MM.1S (cell line): Measurements from ENCODE around the gene IRX1.

Experiments used
- DNase-seq: peaks from one replicate; pipeline ENCODE4 v3.0.0-alpha.2; 2015
- H2AFZ ChIP-seq: fragments of 300-600 bp; sonication (generic); 2 replicates; pipeline ENCODE4 v1.6.0; 2016; ENCODE audit warnings: antibody characterized with exemption, low read length
- H3F3A ChIP-seq: fragments of 300-600 bp; sonication (generic); 2 replicates; pipeline ENCODE4 v1.6.1; 2016; ENCODE audit warnings: mild to moderate bottlenecking, antibody characterized with exemption, low read length, moderate library complexity, mixed read lengths; ENCODE audit not compliant: insufficient read depth
- H3K27ac ChIP-seq: fragments of 300-600 bp; sonication (generic); 2 replicates; pipeline ENCODE4 v1.5.1; 2016; ENCODE audit warnings: mild to moderate bottlenecking, low read length
- H3K27me3 ChIP-seq: fragments of 300-600 bp; sonication (generic); replicated peaks from 2 replicates; pipeline ENCODE4 v1.6.0; 2016; ENCODE audit warnings: low read length; ENCODE audit not compliant: insufficient read depth
- H3K36me3 ChIP-seq: fragments of 300-600 bp; sonication (generic); replicated peaks from 2 replicates; pipeline ENCODE4 v1.6.1; 2016; ENCODE audit warnings: mild to moderate bottlenecking, low read length, mixed read lengths; ENCODE audit not compliant: insufficient read depth
- H3K4me1 ChIP-seq: fragments of 300-600 bp; sonication (generic); 2 replicates; pipeline ENCODE4 v1.6.1; 2016; ENCODE audit warnings: low read length, mixed read lengths
- H3K4me2 ChIP-seq: fragments of 300-600 bp; sonication (generic); 2 replicates; pipeline ENCODE4 v1.6.0; 2016; ENCODE audit warnings: low read depth, low read length
- H3K4me3 ChIP-seq: fragments of 300-600 bp; sonication (generic); 2 replicates; pipeline ENCODE4 v1.5.1; 2016; ENCODE audit warnings: low read length, mixed read lengths
- H3K79me2 ChIP-seq: fragments of 300-600 bp; sonication (generic); 2 replicates; pipeline ENCODE4 v1.6.1; 2016; ENCODE audit warnings: mixed run types, low read length, mixed read lengths
- H3K9ac ChIP-seq: fragments of 300-600 bp; sonication (generic); 2 replicates; pipeline ENCODE4 v1.6.1; 2016; ENCODE audit warnings: low read length, mixed read lengths
- H3K9me2 ChIP-seq: fragments of 300-600 bp; sonication (generic); replicated peaks from 2 replicates; pipeline ENCODE4 v1.6.1; 2016; ENCODE audit warnings: mild to moderate bottlenecking, low read length, mixed read lengths; ENCODE audit not compliant: insufficient read depth
- H3K9me3 ChIP-seq: fragments of 300-600 bp; sonication (generic); replicated peaks from 2 replicates; pipeline ENCODE4 v1.6.1; 2016; ENCODE audit warnings: mild to moderate bottlenecking, low read length, mixed read lengths; ENCODE audit not compliant: insufficient read depth
- H4K20me1 ChIP-seq: fragments of 300-600 bp; sonication (generic); 2 replicates; pipeline ENCODE4 v1.6.1; 2016; ENCODE audit warnings: mild to moderate bottlenecking, low read length, moderate library complexity, mixed read lengths; ENCODE audit not compliant: insufficient read depth
- CTCF ChIP-seq: fragments of 300-600 bp; sonication (generic); IDR thresholded peaks from 2 replicates; pipeline ENCODE4 v1.5.1; 2016; ENCODE audit warnings: antibody characterized with exemption, low read length, mixed read lengths
- EZH2 ChIP-seq: fragments of 300-600 bp; sonication (generic); optimal IDR thresholded peaks from 2 replicates; pipeline ENCODE3; 2017; ENCODE audit warnings: low read depth, mild to moderate bottlenecking, antibody characterized with exemption, low read length, mixed read lengths
- EZH2phosphoT487 ChIP-seq: fragments of 300-600 bp; sonication (generic); IDR thresholded peaks from 2 replicates; pipeline ENCODE4 v1.6.1; 2018; ENCODE audit warnings: antibody characterized with exemption, low read length

The IRX1 gene

GRCh38 chr5:3564827-3565518 lies 30.7 kb upstream of the IRX1 start:
- Histone ChIP-seq H3F3A (no peaks in the 10 kb centered on the region), H3K79me2 (no peaks in the 10 kb centered on the region), H3K9ac (no peak overlapping the region), H3K9me3 (no peaks in the 10 kb centered on the region), H3K4me2 (no peak overlapping the region), H3K36me3 (no peaks in the 10 kb centered on the region), H3K4me1 (no peaks in the 10 kb centered on the region), H3K27me3 (no peaks in the 10 kb centered on the region), H2AFZ (no peak overlapping the region), H4K20me1 (no peaks in the 10 kb centered on the region), H3K27ac (no peak overlapping the region), H3K9me2 (no peaks in the 10 kb centered on the region), H3K4me3 (no peak overlapping the region)
- DNase-seq, result no peak
- no peak for TF ChIP-seq CTCF
- TF ChIP-seq EZH2, result no peak
- TF ChIP-seq EZH2phosphoT487, result no peak

- H3K36me3 ChIP-seq, result no peaks in the 10 kb centered on the region
- DNase-seq, result no peak
- TF ChIP-seq EZH2phosphoT487, result no peak
- TF ChIP-seq CTCF, result no peak
- no peak for TF ChIP-seq EZH2
- no peak overlapping the region for H3K4me2 ChIP-seq
- no peaks in the 10 kb centered on the region for H3K79me2 ChIP-seq
- H3K27ac ChIP-seq, result no peak overlapping the region
- H3K27me3 ChIP-seq, result no peaks in the 10 kb centered on the region
- no peak overlapping the region for H3K9ac ChIP-seq
- no peaks in the 10 kb centered on the region for H3K9me3 ChIP-seq
- H3K4me1 ChIP-seq, result no peaks in the 10 kb centered on the region
- H4K20me1 ChIP-seq, result no peaks in the 10 kb centered on the region
- no peak overlapping the region for H3K4me3 ChIP-seq
- H2AFZ ChIP-seq, result no peak overlapping the region
- H3K9me2 ChIP-seq, result no peaks in the 10 kb centered on the region
- H3F3A ChIP-seq, result no peaks in the 10 kb centered on the region
Observed at GRCh38 chr5:3584724-3585531, 10.7 kb upstream of the IRX1 start.

- Histone ChIP-seq H3K4me2 (no peak overlapping the region), H2AFZ (no peak overlapping the region), H3K9ac (no peak overlapping the region), H3F3A (no peaks in the 10 kb centered on the region), H3K4me1 (no peaks in the 10 kb centered on the region), H3K36me3 (no peaks in the 10 kb centered on the region), H3K27ac (no peak overlapping the region), H3K27me3 (no peaks in the 10 kb centered on the region), H3K9me2 (no peaks in the 10 kb centered on the region), H4K20me1 (no peaks in the 10 kb centered on the region), H3K4me3 (no peak overlapping the region), H3K79me2 (no peaks in the 10 kb centered on the region), H3K9me3 (no peaks in the 10 kb centered on the region)
- TF ChIP-seq EZH2 (no peak), EZH2phosphoT487 (no peak), CTCF (no peak)
- no peak for DNase-seq
Observed at GRCh38 chr5:3590161-3590966, 5.3 kb upstream of the IRX1 start.
